ENCODE measurements around the gene PAK4.
"Not testable (repeated sequence)": the region's sequence is repeated elsewhere in the genome, so short reads cannot be mapped to it uniquely, and the experiment has no call there.

PAK4 gene

GRCh38 chr19:39131255-39131755, 5.7 kb downstream of the PAK4 start:
- DNase-seq, result no peak

- DNase-seq, result no peak
Observed at GRCh38 chr19:39132344-39132969, 6.9 kb downstream of the PAK4 start.

GRCh38 chr19:39133431-39134270, 8.1 kb downstream of the PAK4 start:
- no peak for DNase-seq

- DNase-seq, result no peak
Observed at GRCh38 chr19:39135701-39136100, 10.1 kb downstream of the PAK4 start.

- no peak for DNase-seq
Observed at GRCh38 chr19:39136225-39136940, 10.8 kb downstream of the PAK4 start.

GRCh38 chr19:39137131-39137530, 11.5 kb downstream of the PAK4 start:
- no peak for DNase-seq

GRCh38 chr19:39138221-39139211, 12.9 kb downstream of the PAK4 start:
- DNase-seq, result no peak

GRCh38 chr19:39139305-39139874, 13.8 kb downstream of the PAK4 start:
- DNase-seq, result no peak

- DNase-seq, result no peak
Observed at GRCh38 chr19:39139971-39140453, 14.4 kb downstream of the PAK4 start.

- no peak for DNase-seq
Observed at GRCh38 chr19:39140594-39140993, 15.0 kb downstream of the PAK4 start.

- DNase-seq, result no peak
Observed at GRCh38 chr19:39141929-39142328, 16.3 kb downstream of the PAK4 start.

GRCh38 chr19:39142630-39143029, 17.0 kb downstream of the PAK4 start:
- no peak for DNase-seq

- DNase-seq, result not testable (repeated sequence)
Observed at GRCh38 chr19:39143757-39144289, 18.2 kb downstream of the PAK4 start.

- DNase-seq, result no peak
Observed at GRCh38 chr19:39144290-39145071, 18.9 kb downstream of the PAK4 start.

- no peak for DNase-seq
Observed at GRCh38 chr19:39145180-39145953, 19.8 kb downstream of the PAK4 start.

GRCh38 chr19:39146091-39146490, 20.5 kb downstream of the PAK4 start:
- no peak for DNase-seq

GRCh38 chr19:39146686-39147450, 21.3 kb downstream of the PAK4 start:
- no peak for DNase-seq

GRCh38 chr19:39147480-39147879, 21.9 kb downstream of the PAK4 start:
- DNase-seq, result no peak

- DNase-seq, result no peak
Observed at GRCh38 chr19:39148939-39149529, 23.4 kb downstream of the PAK4 start.

All from NCI-H1436 (cell line).